ENCODE data around the gene GADD45B.
"Not testable (repeated sequence)": the region's sequence is repeated elsewhere in the genome, so short reads cannot be mapped to it uniquely, and the experiment has no call there.

Gene GADD45B

GRCh38 chr19:2444251-2445002 is 31.5 kb upstream of the GADD45B start:
- DNase-seq (ENCODE audit: low read depth), result no peak

DNA sequence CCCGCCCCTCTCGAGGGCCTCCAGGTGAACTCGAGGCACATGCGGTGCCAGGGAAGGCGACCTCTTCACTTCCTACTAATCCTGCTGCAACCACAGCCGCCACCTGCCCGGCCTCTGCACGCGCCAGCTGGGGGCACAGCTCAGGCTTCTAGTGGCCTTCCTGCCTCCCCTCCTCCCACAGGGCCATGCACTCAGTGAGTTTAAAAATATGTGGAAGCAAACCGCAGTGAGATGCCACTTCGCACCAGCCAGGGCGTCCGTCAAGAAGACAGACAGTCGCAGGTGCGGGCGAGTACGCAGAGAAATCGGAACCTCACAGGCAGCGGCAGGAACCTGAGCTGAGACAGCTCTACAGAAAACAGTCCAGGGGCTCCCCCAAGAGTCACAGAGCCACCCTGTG is 29.5 kb upstream of the GADD45B start:
- DNase-seq (ENCODE audit: low read depth), result no peak

DNA sequence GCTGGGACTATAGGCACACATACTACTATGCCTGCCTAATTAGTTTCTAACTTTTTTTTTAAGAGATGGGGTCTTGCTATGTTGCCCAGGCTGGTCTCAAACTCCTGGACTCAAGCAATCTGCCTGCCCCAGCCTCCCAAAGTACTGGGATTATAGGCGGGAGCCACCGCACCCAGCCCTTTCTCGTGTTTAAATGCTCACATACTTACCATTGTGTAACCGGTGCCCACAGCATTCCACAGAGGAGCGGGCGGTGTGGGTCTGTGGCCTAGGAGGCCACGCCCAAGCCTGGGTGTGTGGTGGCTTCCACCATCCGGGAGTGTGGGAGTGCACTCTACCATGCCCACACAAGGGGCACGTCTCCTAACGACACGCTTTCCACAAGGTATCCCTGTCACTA is 26.9 kb upstream of the GADD45B start:
- no peak for DNase-seq (ENCODE audit: low read depth)

DNA sequence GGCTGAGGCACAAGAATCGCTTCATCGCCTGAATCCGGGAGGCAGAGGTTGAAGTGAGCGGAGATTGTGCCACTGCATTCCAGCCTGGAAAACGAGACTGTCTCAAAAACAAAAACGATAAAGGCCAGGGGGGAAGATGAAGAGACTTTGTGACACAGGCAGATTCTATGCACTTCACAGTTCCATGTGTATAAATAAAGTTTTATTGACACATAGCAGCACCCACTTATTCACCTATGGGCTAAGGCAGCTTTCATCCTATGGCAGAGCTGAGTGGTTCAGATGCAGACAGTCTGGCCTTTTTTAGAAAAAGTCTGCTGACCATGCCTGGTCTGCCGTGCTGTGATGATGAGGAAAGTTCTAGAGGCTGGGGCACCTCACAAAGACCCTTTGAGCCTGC is 24.8 kb upstream of the GADD45B start:
- no peak for DNase-seq (ENCODE audit: low read depth)

DNA sequence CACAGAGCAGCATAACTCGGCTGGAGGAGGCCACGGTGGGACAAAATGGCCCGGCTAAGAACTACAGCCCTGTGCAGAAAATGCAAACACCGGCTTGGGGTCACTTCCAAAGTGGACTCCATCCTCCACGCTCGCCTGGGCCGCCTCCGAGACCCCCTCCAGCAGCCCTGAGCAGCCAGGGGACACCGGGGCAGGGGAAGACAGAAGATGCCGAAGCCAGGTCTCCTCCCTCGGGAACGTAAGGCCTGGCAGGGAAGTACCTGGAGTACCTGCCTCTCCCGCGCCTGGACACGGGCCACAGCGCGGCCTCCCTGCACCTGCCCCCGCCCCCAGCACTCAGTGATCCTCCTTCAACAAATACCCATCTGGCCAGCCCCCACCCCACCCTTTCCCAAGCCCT is 24.2 kb upstream of the GADD45B start:
- no peak for DNase-seq (ENCODE audit: low read depth)

DNA sequence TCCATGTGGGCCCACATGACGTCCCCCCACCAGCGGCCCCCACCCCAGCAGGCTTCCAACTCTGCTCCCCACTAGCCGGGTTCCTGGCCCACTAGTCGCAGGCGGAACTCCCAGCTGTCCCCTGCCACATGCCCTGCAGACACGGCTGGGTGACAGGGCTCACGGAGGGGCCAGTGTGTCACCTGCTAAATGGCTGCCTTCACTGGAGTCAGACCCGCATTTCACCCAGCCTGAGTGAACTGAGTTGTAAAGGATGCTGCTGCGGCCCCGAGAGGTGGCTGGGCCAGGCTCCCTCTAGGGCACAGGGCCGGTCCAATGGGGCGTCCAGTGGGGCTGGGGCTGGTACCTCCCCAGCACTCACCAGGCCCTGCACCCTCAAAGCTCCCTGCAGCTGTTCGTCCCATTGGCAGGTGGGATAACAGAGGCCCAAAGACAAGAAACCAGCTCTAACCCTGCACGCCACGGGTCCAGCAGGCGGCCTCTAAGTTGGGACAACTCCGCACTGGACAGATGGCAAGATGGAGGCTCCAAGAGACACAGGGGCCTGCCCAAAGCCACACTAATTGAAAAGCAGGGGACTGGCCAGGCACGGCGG is 22.4 kb upstream of the GADD45B start:
- DNase-seq (ENCODE audit: low read depth), result no peak

DNA sequence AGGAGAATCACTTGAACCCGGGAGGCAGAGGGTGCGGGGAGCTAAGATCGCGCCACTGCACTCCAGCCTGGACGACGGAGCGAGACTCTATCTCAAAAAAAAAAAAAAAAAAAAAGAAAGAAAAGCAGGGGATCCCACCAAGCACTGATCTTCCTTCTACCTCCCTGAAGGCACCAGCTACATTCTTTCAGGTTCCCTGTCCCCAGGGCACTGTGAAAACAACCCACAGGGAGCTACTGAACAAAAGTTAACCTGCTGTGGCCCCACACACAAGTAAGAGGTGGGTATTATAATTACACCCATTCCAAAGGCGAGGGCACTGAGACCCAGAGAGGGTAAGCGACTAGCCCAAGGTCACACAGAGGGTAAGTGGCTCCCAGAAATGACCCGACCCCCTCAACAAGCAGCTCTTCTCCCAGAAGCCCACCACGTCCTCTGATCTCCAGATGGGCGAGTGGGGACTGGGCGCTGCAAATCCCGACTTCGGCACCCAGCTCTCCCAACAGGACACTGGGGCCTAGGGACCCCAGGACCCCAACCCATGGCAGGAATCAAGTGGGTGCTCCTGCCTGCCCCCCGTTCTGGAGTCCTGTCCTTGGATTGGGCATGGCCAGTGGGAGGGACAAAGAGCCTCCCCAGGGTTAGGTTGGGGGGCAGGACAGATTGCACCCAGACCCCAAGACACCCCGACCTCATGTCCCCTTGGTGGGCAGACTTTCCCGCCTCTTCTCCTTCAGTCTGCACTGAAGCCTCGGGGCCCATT is 21.5 kb upstream of the GADD45B start:
- DNase-seq (ENCODE audit: low read depth), result no peak

- no peak for DNase-seq (ENCODE audit: low read depth)
These were observed 20.7 kb upstream of the GADD45B start for GRCh38 chr19:2454962-2455850.

GRCh38 chr19:2455851-2456570 is 19.9 kb upstream of the GADD45B start:
- DNase-seq (ENCODE audit: low read depth), result no peak

DNA sequence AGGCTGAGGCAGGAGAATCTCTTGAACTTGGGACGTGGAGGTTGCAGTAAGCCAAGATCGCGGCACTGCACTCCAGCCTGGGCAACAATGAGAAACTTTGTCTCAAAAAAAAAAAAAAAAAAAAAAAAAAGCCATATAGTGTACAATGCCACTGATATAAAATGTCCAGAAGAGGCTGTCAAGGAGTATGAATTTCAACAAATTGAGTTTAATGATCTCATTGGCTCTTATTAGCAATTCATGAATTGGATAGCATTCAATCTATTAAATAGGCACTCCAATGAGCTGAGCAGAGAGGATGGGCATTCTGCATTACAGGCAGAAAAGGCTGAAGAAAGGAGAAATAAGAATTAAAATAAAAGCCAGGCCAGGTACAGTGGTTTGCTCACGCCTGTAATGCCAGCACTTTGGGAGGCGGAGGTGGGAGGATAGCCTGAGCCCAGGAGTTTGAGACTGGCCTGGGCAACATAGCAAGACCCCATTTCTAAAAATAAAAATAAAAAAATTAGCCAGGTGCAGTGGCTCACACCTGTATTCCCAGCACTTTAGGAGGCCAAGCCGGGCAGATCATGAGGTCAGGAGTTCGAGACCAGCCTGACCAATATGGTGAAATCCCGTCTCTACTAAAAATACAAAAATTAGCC is 18.4 kb upstream of the GADD45B start:
- DNase-seq (ENCODE audit: low read depth), result no peak

DNA sequence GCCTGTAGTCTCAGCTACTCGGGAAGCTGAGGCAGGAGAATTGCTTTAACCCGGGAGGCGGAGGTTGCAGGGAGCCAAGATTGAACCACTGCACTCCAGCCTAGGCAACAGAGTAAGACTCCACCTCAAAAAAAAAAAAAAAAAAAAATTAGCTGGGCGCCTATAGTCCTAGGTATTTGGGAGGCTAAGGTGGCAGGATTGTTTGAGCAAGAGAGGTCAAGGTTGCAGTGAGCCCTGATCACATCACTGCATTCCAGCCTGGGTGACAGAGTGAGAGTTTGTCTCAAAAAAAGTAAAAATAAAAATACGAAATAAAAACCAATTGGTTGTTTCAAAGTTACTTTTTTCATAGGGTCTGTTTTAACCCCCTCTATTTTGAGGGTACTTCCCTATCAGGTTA is 17.9 kb upstream of the GADD45B start:
- DNase-seq (ENCODE audit: low read depth), result no peak

DNA sequence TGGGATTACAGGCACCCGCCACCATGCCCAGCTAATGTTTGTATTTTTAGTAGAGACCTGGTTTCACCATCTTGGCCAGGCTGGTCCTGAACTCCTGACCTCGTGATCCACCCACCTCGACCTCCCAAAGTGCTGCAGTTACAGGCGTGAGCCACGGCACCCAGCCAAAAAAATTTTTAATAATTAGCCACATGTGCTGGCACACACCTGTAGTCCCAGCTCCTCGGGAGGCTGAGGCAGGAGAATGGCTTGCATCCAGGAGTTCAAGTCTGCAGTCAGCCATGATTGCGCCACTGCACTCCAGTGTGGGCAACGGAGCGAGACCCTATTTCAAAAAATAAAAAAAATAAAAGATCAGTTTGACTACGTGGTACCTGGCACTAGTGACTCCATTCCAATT is 17.2 kb upstream of the GADD45B start:
- DNase-seq (ENCODE audit: low read depth), result not testable (repeated sequence)

- no peak for DNase-seq (ENCODE audit: low read depth)
These were observed 15.7 kb upstream of the GADD45B start for GRCh38 chr19:2460245-2460644.

DNA sequence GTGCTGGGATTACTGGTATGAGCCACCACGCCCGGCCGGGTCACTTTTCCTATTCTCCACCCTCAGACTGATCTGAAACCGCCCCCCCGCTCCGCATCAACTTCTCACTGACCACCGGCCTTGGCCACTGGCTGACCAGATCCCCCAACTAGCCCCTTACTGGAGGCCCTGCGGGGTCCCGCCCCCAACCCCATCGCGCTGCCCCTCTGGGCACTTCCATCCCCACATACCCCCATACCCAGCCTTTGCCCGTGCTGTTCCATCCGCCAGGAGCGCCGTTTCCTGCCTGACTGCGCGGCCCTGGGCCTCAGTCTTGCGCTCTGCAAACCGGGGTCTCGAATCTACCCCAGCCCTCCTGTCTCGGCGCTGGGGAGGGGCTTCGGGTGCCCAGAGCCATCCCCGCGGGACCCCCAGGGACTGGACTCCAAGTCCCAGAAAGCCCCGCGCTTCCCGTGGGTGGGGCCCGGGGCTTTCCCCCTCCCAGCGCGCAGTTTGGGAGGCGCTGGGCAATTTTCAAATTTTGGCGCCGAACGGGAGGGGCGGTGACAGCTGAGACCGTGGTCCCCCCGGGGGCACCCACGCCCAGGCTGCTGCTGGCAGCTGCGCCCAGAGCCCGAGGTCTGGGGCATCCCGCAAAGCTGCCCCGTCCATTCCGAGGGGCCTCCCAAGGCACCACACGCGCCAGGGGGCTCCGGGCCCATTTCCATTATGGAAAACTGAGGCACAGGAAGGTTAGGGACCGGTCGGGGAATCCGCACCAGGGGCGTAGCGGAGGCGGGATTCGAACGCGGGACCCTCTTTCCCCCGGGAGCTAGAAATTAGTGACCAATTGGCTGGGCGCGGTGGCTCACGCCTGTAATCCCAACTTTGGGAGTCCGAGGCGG is 13.9 kb upstream of the GADD45B start:
- DNase-seq (ENCODE audit: low read depth), result peak; percentile 52

GRCh38 chr19:2462635-2463421 is 13.1 kb upstream of the GADD45B start:
- DNase-seq (ENCODE audit: low read depth), result no peak

DNA sequence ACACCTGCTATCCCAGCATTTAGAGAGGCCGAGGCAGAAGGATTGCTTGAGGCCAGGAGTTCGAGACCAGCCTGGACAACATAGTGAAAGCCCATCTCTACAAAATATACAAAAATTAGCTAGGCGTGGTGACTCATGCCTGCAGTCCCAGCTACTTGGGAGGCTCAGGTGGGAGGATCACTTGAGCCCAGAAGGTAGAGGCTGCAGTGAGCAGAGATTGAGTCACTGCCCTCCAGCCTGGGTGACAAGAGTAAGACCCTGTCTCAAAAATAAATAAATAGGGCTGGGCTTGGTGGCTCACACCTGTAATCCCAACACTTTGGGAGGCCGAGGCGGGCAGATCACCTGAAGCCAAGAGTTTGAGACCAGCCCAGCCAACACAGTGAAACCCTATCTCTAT is 12.2 kb upstream of the GADD45B start:
- not testable (repeated sequence) for DNase-seq (ENCODE audit: low read depth)

GRCh38 chr19:2464389-2464788 is 11.5 kb upstream of the GADD45B start:
- DNase-seq (ENCODE audit: low read depth), result no peak

DNA sequence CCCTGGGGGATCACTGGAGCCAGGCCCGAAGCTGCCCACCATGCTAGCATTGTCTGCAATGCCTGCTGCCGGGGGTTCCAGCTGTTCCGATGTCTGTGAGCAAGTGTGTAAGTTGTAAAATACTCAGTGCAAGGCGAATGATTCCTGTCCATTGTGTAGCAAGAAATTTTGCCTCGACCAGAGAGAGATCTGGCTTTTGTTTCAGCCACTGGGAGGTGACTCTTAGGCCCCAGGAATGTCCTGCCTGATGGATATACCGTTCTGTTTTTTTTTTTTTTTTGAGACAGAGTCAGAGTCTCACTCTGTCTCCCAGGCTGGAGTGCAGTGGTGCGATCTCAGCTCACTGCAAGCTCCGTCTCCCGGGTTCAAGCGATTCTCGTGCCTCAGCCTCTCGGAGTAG is 7.3 kb upstream of the GADD45B start:
- no peak for DNase-seq (ENCODE audit: low read depth)

Measured in stimulated activated CD8-positive, alpha-beta memory T cell treated with anti-CD3 and anti-CD28 coated beads, Interleukin-4, amount 100 ng/mL, for 24 hours (primary cell).